ENCODE data around the gene CLSTN2.

The CLSTN2 gene

DNA sequence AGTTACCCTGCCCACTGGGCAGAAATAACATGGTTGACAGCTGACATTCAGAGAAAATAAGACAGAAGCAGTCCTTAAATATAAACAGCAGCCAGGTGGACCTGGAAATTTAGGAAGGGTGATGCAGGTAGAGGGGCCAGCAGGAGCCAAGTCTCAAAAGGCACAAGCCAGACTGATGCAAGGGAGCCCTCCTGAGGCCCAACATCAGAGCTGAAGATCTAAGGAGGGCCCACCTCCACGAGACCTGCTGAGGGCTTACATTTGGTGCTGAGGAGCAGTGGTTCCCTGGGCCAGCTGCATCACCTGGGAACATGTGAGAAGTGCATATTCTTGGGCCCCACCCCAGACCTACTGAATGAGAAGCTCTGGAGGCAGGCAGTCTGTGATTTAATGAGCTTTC, 637.3 kb downstream of the CLSTN2 start:
- DNase-seq: no peak

DNA sequence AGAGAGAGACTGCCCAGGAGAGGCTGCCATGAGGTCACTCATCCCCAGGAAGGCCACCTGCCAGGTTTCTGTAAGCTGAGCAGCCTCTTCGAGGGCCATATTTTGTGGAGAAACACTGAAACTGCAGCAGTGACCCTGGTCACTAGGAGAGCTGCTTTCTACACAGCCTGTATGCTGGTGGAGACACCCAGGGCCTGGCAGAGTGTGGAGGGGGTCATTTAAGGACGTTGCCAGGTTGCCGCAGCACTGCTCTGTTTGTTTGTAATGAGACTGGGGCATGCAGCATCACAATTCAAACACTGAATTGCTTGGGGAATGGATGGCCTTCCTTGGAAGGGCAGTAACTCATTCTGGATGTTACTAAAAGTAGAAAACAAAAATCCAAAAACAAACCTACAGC, 638.0 kb downstream of the CLSTN2 start:
- no peak for DNase-seq

DNA sequence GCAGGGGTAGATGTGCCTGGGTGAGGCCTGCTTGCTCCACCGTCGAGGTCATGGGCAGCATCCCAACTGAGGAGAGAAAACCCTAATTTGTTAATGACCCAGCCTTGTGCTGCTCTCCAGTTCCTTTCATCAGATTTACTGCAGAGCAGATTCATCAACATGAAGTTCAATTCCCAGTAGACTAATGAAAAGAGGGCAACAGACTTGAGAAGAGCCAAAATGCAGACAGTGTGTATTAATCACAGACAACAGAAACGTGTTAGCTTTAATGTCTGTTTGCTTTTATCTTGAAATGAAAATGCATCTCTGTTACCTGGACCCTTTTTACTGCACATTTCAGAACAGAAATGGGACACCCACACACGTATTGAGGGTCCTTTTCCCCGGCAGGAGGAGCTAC, 639.4 kb downstream of the CLSTN2 start:
- DNase-seq: no peak

DNA sequence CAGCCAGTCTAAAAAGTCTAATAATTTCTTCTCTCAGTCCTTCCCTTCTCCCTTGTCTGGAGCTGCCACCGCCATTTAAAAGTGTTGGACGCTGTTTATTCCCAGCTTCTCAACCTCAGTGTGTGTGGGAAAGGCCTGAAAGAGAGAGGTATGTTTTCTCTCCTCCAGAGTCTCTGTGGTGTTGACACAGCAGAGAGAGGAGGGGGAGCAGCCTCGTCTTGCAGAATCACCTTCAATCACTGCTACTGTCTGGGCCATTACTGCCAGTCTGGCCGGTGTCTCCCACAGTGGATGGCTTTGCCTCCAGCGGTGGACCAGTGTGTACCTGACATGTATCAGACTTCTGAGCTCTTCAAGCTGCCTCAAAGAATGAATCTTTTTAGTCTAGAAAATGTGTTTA, 641.5 kb downstream of the CLSTN2 start:
- DNase-seq: no peak

DNA sequence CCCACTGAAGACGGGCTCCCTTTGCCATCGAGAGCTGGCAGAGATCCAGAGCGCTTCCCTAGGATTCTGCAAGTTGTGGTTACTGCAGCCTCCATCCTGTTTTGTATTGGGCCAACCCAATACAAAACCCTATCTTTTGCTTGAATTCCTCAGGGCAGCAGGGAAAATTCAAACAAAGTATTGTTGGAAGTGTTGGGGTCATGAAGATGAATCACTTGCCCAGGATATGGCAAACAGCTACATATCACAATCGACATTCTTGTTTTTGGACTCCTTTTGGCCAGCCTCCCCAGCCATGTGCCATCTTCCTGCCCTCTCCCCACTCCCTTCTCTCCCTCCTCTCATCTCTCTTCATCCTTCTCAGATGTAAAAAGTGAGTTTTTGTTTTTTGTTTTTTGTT, 642.9 kb downstream of the CLSTN2 start:
- DNase-seq: no peak

GRCh38 chr3:140579260-140579659, 644.3 kb downstream of the CLSTN2 start:
- no peak for DNase-seq

DNA sequence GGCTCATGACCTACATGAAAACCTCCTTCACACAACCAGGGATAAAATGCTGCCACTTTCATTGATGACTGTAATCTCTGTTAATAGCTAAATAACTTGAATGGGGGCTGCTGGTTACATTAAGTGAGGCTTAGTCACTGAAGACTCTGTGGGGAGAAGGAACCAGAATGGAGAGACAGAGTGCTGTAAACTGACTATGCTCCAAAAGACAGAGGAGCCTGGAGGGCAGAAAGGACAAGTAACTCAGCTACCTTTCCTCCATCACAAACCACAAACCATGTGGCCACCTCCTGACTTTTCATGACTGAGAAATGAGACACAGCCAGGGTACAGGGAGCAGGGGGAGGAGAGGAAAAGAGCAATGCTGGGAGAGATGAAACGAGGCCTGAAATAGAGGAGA, 645.8 kb downstream of the CLSTN2 start:
- DNase-seq: no peak

DNA sequence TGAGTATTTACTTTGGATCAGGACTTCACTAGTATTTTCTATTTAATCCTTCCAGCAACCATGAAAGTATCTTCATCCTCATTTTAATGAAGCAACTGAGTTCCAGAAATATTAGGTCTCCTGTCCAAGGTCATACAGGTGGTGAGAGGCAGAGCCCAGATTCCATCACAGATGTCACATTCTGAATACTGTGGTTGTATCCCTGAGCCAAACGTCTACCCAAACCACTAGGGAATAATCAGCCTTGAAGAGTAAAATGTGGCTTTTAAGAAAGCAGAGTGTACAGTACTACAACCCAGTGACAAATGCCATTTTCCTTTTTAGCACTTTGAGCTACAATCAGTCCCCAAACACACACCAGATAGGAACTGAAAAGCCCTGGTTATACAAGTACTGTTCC, 649.6 kb downstream of the CLSTN2 start:
- DNase-seq: no peak

DNA sequence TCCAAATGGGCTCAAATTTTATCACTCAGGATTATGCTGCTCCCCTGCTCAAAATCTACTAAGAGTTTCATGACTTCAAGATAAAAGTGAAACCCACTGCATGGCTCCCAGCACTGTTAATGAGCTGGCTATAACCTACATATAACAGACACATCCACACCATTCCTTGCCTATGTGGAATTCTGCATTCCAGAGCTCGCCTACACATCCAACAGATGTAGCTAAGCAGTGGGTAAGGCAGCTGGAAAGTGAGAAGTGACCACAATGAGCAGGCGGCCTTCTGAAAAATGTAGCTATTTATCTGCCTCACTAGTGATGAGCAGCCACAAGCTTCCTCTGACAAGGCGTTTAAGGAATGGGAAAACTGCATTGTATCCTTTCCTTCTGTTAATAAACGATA, 650.8 kb downstream of the CLSTN2 start:
- no peak for DNase-seq

- no peak for DNase-seq
Observed at GRCh38 chr3:140586311-140586710, 651.3 kb downstream of the CLSTN2 start.

DNA sequence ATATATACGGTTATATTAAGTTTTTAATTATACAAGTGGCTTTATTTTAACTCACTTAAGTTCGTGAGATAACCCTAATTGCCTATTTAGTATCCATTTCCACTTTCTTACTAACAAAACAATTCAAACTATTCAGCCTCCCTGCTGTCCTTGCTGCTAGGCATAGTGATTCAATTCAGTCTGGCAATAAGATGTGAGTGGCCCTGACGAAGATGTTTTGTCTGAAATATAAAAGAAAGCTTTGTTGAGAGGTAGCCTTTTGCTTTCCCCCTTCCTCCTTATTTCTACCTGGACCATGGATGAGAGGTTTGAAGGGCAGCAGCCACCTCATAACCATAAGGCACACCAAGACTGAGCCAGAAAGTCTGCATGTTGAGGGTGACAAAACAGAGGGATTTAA, 653.6 kb downstream of the CLSTN2 start:
- DNase-seq: no peak

- no peak for DNase-seq
Observed at GRCh38 chr3:140593766-140594165, 658.8 kb downstream of the CLSTN2 start.

- DNase-seq: no peak
Observed at GRCh38 chr3:140595295-140595694, 660.3 kb downstream of the CLSTN2 start.

DNA sequence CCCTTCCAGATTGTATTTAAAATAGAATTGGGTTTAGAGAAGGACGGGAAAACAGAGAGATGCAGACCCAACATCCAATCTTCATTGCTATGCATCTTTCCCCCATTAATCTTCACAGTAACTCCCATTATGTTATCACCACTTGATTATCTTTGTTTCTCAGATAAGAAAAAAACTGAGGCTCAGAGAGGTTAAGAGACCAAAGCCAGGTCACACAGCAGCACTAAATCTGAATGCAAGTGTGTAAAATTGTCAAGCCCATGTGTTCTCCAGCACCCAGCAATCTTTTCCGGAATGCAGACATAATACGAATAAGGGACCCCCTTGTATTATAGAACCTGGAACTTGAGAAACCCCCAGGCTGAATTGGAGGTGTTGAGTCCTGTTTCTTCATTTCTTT, 662.4 kb downstream of the CLSTN2 start:
- no peak for DNase-seq

GRCh38 chr3:140597792-140598191, 662.8 kb downstream of the CLSTN2 start:
- DNase-seq: no peak

DNA sequence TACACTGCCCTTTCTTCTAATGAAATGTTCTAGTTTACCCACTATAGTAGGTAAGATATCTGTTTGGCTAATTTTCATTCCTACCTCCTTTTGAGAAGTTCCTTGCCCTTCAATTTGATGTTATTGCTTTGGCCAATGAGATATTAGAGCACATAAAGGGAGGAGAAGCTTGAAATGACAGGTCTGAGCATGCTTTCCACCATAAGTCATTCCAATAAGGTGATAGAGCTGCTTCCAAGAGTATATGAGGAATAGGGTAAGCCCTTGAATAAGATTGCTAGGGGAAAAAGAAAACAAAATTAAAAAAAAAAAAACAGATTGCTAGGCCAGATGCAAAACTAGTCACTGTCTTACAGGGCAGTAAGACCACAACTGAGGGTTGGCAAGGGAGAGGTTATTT, 664.0 kb downstream of the CLSTN2 start:
- DNase-seq: no peak

GRCh38 chr3:140599496-140599895, 664.5 kb downstream of the CLSTN2 start:
- DNase-seq: no peak

DNA sequence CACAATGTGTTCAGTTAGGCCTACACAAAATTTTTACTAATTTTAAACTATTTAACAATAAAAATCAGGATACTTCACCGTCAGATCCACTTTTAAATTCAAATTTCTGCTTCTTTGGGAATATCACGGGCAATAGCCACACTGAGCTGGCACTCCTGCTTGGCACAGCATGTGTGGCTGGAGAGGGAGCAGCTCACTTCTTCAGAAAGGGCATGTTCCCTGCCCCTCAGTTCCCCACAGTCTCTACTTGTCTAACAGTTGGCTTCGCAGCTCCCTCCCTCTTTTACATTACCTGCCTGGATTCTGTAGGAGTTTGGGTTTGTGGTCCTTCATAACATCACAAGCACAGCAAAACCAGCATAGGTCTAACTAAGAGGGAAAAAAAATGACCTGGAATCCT, 666.9 kb downstream of the CLSTN2 start:
- no peak for DNase-seq

- DNase-seq: no peak
Observed at GRCh38 chr3:140602781-140603180, 667.8 kb downstream of the CLSTN2 start.

GRCh38 chr3:140603766-140604165, 668.8 kb downstream of the CLSTN2 start:
- no peak for DNase-seq

- no peak for DNase-seq
Observed at GRCh38 chr3:140610544-140610943, 675.6 kb downstream of the CLSTN2 start.

DNA sequence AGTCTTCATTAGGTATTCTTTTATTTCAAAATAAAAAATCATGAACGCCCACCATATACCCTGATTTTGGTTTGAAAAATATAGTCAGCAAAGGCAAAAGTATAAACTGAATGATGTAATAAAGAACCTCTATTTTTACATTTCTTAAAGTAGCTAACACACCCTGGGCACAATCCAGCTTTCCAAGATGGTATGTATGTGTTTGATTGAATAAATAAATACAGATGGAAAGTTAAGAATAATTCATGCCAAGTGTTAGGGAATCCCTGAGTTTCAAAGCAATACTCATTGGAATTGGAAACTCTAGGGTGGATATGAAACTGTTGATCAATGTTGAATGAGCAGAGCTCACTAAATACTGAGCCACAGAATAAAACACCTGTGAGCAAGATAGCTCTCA, 679.0 kb downstream of the CLSTN2 start:
- no peak for DNase-seq

- no peak for DNase-seq
Observed at GRCh38 chr3:140617135-140617534, 682.1 kb downstream of the CLSTN2 start.

DNA sequence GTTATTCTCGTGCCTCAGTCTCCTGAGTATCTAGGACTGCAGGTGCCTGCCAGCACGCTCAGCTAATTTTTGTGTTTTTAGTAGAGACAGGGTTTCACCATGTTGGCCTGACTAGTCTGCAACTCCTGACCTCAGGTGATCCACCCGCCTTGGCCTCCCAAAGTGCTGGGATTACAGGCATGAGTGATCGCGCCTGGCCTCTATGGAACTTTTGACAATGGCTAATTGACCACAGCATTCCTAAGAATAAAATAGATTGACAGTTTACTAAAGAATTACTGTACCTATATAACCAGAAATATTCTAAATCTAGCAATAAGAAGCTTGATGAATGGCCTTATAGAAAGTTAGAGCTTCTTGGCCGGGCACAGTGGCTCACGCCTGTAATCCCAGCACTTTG, 691.9 kb downstream of the CLSTN2 start:
- no peak for DNase-seq

Data from hippocampal formation (tissue), 2 donors.